ENCODE results near the gene NEK11. TPM values are rescaled to one million over a fixed set of nuclear protein-coding genes. Genes with fewer than 3 reads are reported as not detected.

The NEK11 gene
- polyA plus RNA-seq, 3 donors, result 0.31 to 0.56 (median 0.43) TPM

DNA sequence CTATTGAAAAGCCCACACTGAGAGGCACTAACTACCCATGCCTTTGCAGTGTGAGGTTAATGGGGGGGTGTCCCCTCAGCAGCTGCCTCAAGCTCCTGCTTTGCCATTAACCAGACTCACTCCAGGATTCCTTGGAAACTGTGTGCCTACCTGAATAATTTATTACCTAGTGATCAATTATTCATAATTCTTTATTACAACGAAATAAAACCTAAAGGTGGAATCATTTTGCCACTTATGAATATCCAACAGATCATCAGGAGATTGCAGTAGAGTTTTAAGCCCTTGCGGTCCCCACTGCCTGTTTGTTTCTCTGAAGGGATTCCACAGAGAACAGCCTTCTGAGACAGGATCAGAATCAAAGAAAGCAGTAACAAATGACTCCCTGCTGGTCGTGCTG lies 23.3 kb downstream of the NEK11 start:
- Histone ChIP-seq H2AFZ (ENCODE audit: insufficient read depth, low read depth, low read length, poor library complexity, severe bottlenecking) (no peak overlapping the region), H3K79me2 (ENCODE audit: insufficient read depth, low read length) (no peaks in the 10 kb centered on the region), H3K27me3 (ENCODE audit: control insufficient read depth in 2 of 2, insufficient read depth in 2 of 2, low read length in 2 of 2) (no peaks in the 10 kb centered on the region), H3K9ac (ENCODE audit: insufficient read depth, low read length, poor library complexity, severe bottlenecking) (no peak overlapping the region), H4K20me1 (ENCODE audit: insufficient read depth, low read length) (no peaks in the 10 kb centered on the region), H3K4me2 (replicated peaks; ENCODE audit: extremely low read depth, low read length, poor library complexity, severe bottlenecking) (no peak overlapping the region), H3K36me3 (replicated peaks in 1 of 2; ENCODE audit: control insufficient read depth in 1 of 2, insufficient read depth in 2 of 2, low read length in 2 of 2) (no peaks in the 10 kb centered on the region), H3K9me3 (replicated peaks in 1 of 2; ENCODE audit: control insufficient read depth in 1 of 2, insufficient read depth in 1 of 2, low read length in 2 of 2) (no peaks in the 10 kb centered on the region), H3K4me1 (ENCODE audit: control insufficient read depth in 1 of 2, insufficient read depth in 2 of 2, low read length in 2 of 2) (no peaks in the 10 kb centered on the region), H3K27ac (ENCODE audit: low read depth in 1 of 2, low read length in 2 of 2) (no peak overlapping the region), H3K4me3 (replicated peaks in 1 of 3; ENCODE audit: low read depth in 2 of 3, low read length in 3 of 3) (no peak overlapping the region)
- peaks cover 0 to 2% (median 0%) of the 10 kb centered on the region in 3 donors for H3K27me3 Mint-ChIP-seq (ENCODE audit: low read depth in 3 of 3)
- intact Hi-C loops (cut with micrococcal nuclease), result no loop called here
- TF ChIP-seq CTCF (IDR thresholded peaks at IDR 0.05), result no peak
- DNase-seq, result no peak
- H3K4me1 Mint-ChIP-seq, result no peaks in the 10 kb centered on the region
- peaks cover 0 to 2% (median 0%) of the 10 kb centered on the region in 7 donors for H3K9me3 Mint-ChIP-seq
- H3K27ac Mint-ChIP-seq, result no peak overlapping the region
- H3K36me3 Mint-ChIP-seq, result no peaks in the 10 kb centered on the region
- H3K4me3 Mint-ChIP-seq, result no peak overlapping the region
- WGBS (ENCODE audit: insufficient coverage), result no CpG with 5 or more reads among the region's 3 CpGs

DNA sequence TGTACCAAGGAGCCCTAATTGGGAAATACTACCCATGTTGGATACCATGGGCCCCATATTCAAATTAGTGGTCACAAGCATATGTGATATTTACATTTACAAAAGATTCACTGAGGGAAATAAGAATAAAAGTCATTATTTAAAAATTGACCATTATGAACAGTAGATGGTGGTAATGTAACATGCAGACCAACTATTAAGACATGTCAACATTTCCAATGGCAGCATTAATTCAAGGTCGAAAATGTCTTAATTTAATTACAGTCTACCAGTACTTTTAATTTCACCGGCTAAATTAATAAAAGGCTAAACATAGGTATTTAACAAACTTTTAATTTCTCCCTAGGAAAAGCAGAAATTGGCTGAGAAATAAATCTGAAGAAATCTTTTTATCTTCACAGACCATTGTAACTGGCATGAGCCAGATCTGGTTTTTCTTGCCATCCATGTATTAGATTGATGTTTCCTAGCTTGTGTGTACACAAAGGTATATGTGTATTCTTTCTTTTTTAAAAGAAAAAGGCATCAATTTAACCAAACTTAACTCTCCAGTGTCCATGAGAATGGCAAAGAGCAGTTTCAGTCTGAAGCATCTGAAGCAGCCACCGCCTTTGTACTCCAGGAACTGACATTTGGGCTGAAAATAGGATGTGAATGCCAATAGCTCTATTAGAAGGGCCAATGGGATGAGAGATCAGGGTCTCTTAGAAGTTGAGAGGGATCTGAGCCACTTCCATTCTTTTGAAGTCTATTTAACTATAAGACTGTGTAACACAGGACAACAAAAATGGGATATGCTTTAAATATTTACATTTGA lies 26.6 kb downstream of the NEK11 start:
- H3K9me3 ChIP-seq (replicated peaks in 1 of 2; ENCODE audit: control insufficient read depth in 1 of 2, insufficient read depth in 1 of 2, low read length in 2 of 2), result no peaks in the 10 kb centered on the region
- Mint-ChIP-seq H3K4me3 (no peak overlapping the region), H3K27ac (no peak overlapping the region), H3K27me3 (ENCODE audit: low read depth in 3 of 3) (peaks cover 0 to 2% (median 0%) of the 10 kb centered on the region in 3 donors), H3K9me3 (no peaks in the 10 kb centered on the region), H3K4me1 (no peaks in the 10 kb centered on the region), H3K36me3 (no peaks in the 10 kb centered on the region)
- no peak overlapping the region for H3K27ac ChIP-seq (ENCODE audit: low read depth in 1 of 2, low read length in 2 of 2)
- DNase-seq, result no peak
- intact Hi-C loops (cut with micrococcal nuclease), result no loop called here
- H3K36me3 ChIP-seq (replicated peaks in 1 of 2; ENCODE audit: control insufficient read depth in 1 of 2, insufficient read depth in 2 of 2, low read length in 2 of 2), result no peaks in the 10 kb centered on the region
- no peaks in the 10 kb centered on the region for H4K20me1 ChIP-seq (ENCODE audit: insufficient read depth, low read length)
- no peak overlapping the region for H2AFZ ChIP-seq (ENCODE audit: insufficient read depth, low read depth, low read length, poor library complexity, severe bottlenecking)
- no peak overlapping the region for H3K4me2 ChIP-seq (replicated peaks; ENCODE audit: extremely low read depth, low read length, poor library complexity, severe bottlenecking)
- H3K79me2 ChIP-seq (ENCODE audit: insufficient read depth, low read length), result no peaks in the 10 kb centered on the region
- no peaks in the 10 kb centered on the region for H3K4me1 ChIP-seq (ENCODE audit: control insufficient read depth in 1 of 2, insufficient read depth in 2 of 2, low read length in 2 of 2)
- H3K9ac ChIP-seq (ENCODE audit: insufficient read depth, low read length, poor library complexity, severe bottlenecking), result no peak overlapping the region
- no peak overlapping the region for H3K4me3 ChIP-seq (replicated peaks in 1 of 3; ENCODE audit: low read depth in 2 of 3, low read length in 3 of 3)
- no CpG with 5 or more reads among the region's 3 CpGs for WGBS (ENCODE audit: insufficient coverage)
- TF ChIP-seq CTCF (IDR thresholded peaks at IDR 0.05), result no peak
- no peaks in the 10 kb centered on the region for H3K27me3 ChIP-seq (ENCODE audit: control insufficient read depth in 2 of 2, insufficient read depth in 2 of 2, low read length in 2 of 2)
